GM23338 (cell line): ENCODE data around the gene ZNF365. TPM values are rescaled to one million over a fixed set of nuclear protein-coding genes. Genes with fewer than 3 reads are reported as not detected.

Experiments used
- ATAC-seq: fragments of 200-7000 bp; cut with Tn5 transposase; 3 replicates; pipeline ENCODE4 v1.9.1; 2020
- DNase-seq: peaks from one replicate; pipeline ENCODE4 v3.0.0-alpha.2; 2015; ENCODE audit warnings: low spot score
- H2AFZ ChIP-seq: fragments of 200-600 bp; sonication (generic); 2 replicates; pipeline ENCODE4 v1.8.0; 2016; ENCODE audit warnings: antibody characterized with exemption, mild to moderate bottlenecking, moderate library complexity
- H3F3A ChIP-seq: fragments of 200-600 bp; sonication (generic); replicated peaks from 2 replicates; pipeline ENCODE4 v1.8.0; 2017; ENCODE audit warnings: antibody characterized with exemption, mixed run types, low read depth
- H3K27ac ChIP-seq: fragments of 200-600 bp; sonication (generic); 2 replicates; pipeline ENCODE4 v1.6.1; 2016; ENCODE audit warnings: low read depth
- H3K27me3 ChIP-seq: fragments of 200-600 bp; sonication (generic); 2 replicates; pipeline ENCODE4 v1.8.0; 2016; ENCODE audit warnings: mild to moderate bottlenecking, mixed run types, moderate library complexity; ENCODE audit not compliant: insufficient read depth
- H3K36me3 ChIP-seq: fragments of 200-600 bp; sonication (generic); 2 replicates; pipeline ENCODE4 v1.8.0; 2016; ENCODE audit warnings: mild to moderate bottlenecking; ENCODE audit not compliant: insufficient read depth
- H3K4me1 ChIP-seq: fragments of 200-600 bp; sonication (generic); 2 replicates; pipeline ENCODE4 v1.8.0; 2016; ENCODE audit warnings: mild to moderate bottlenecking, moderate library complexity; ENCODE audit not compliant: insufficient read depth
- H3K4me2 ChIP-seq: fragments of 200-600 bp; sonication (generic); 2 replicates; pipeline ENCODE4 v1.7.1; 2017; ENCODE audit warnings: mixed run types
- H3K4me3 ChIP-seq: fragments of 200-600 bp; sonication (generic); 2 replicates; pipeline ENCODE4 v1.6.1; 2016; ENCODE audit warnings: mixed run types
- H3K79me2 ChIP-seq: fragments of 200-600 bp; sonication (generic); replicated peaks from 2 replicates; pipeline ENCODE4 v1.8.0; 2017; ENCODE audit warnings: mild to moderate bottlenecking; ENCODE audit not compliant: insufficient read depth
- H3K9me2 ChIP-seq: fragments of 200-600 bp; sonication (generic); 2 replicates; pipeline ENCODE4 v1.8.0; 2017; ENCODE audit not compliant: insufficient read depth
- H4K20me1 ChIP-seq: fragments of 200-600 bp; sonication (generic); replicated peaks from 2 replicates; pipeline ENCODE4 v1.8.0; 2017; ENCODE audit warnings: mild to moderate bottlenecking; ENCODE audit not compliant: insufficient read depth
- H3K27ac Mint-ChIP-seq: 2 replicates; pipeline ENCODE4 v1.8.0; 2020; ENCODE audit warnings: inconsistent platforms, mild to moderate bottlenecking, moderate library complexity, mixed read lengths
- H3K27me3 Mint-ChIP-seq: 3 replicates; pipeline ENCODE4 v1.8.0; 2022; ENCODE audit warnings: low read depth, mild to moderate bottlenecking, moderate library complexity, mixed read lengths, inconsistent platforms; ENCODE audit not compliant: insufficient read depth, poor library complexity
- H3K36me3 Mint-ChIP-seq: 3 replicates; pipeline ENCODE4 v1.8.0; 2021; ENCODE audit warnings: low read depth, mild to moderate bottlenecking, inconsistent platforms, moderate library complexity, mixed read lengths
- H3K4me1 Mint-ChIP-seq: 3 replicates; pipeline ENCODE4 v1.8.0; 2020; ENCODE audit warnings: mild to moderate bottlenecking, inconsistent platforms, mixed read lengths
- H3K4me3 Mint-ChIP-seq: 3 replicates; pipeline ENCODE4 v1.8.0; 2021; ENCODE audit warnings: moderate library complexity, mild to moderate bottlenecking, inconsistent platforms, mixed read lengths
- H3K9me3 Mint-ChIP-seq: 3 replicates; pipeline ENCODE4 v1.8.0; 2020; ENCODE audit warnings: moderate library complexity, mild to moderate bottlenecking, inconsistent platforms, mixed read lengths
- CREB1 ChIP-seq: fragments of 250-450 bp; sonication (Bioruptor Pico); IDR thresholded peaks from 2 replicates; pipeline ENCODE4 v1.5.0; 2020; ENCODE audit warnings: low read depth, mild to moderate bottlenecking, moderate library complexity
- CTCF ChIP-seq, 2 experiments: fragments of 200-600 bp in 1 of 2; sonication (generic) in 1 of 2; conservative IDR thresholded peaks; 2 replicates each; pipeline versions ENCODE4 v1.5.1 to v1.6.1; 2016 to 2017; ENCODE audit warnings: antibody characterized with exemption in 2 of 2, low read depth in 2 of 2, mild to moderate bottlenecking in 2 of 2, moderate library complexity in 1 of 2
- ETS1 ChIP-seq: IDR thresholded peaks from 2 replicates; pipeline ENCODE4 v1.6.1; 2016; ENCODE audit warnings: antibody characterized with exemption
- EZH2 ChIP-seq: fragments of 200-600 bp; sonication (generic); IDR thresholded peaks from one replicate; pipeline ENCODE4 v1.8.0; 2017; ENCODE audit warnings: antibody characterized with exemption, mild to moderate bottlenecking, low read depth; ENCODE audit not compliant: unreplicated experiment
- EZH2phosphoT487 ChIP-seq: fragments of 200-600 bp; sonication (generic); IDR thresholded peaks from one replicate; pipeline ENCODE4 v1.8.1; 2018; ENCODE audit warnings: antibody characterized with exemption; ENCODE audit not compliant: unreplicated experiment
- JUNB ChIP-seq: IDR thresholded peaks from one replicate; pipeline ENCODE4 v1.6.1; 2016; ENCODE audit warnings: antibody characterized with exemption; ENCODE audit not compliant: unreplicated experiment
- NANOG ChIP-seq: IDR thresholded peaks from 2 replicates; pipeline ENCODE4 v1.6.1; 2016; ENCODE audit warnings: antibody characterized with exemption, borderline replicate concordance
- POLR2AphosphoS5 ChIP-seq: IDR thresholded peaks from 2 replicates; pipeline ENCODE4 v1.6.1; 2016; ENCODE audit warnings: antibody characterized with exemption, low read depth
- REST ChIP-seq: IDR thresholded peaks from one replicate; pipeline ENCODE4 v1.6.1; 2018; ENCODE audit warnings: antibody characterized with exemption; ENCODE audit not compliant: unreplicated experiment
- STAT1 ChIP-seq: IDR thresholded peaks from one replicate; pipeline ENCODE4 v1.6.1; 2016; ENCODE audit warnings: antibody characterized with exemption; ENCODE audit not compliant: unreplicated experiment
- ZNF114 ChIP-seq: fragments of 250-450 bp; sonication (Bioruptor Pico); IDR thresholded peaks from 2 replicates; pipeline ENCODE4 v1.5.0; 2020; ENCODE audit warnings: mild to moderate bottlenecking, moderate library complexity
- ZNF331 ChIP-seq: fragments of 250-450 bp; sonication (Bioruptor Pico); IDR thresholded peaks from 2 replicates; pipeline ENCODE4 v1.5.0; 2020; ENCODE audit warnings: low read depth, mild to moderate bottlenecking, moderate library complexity
- ZNF462 ChIP-seq: fragments of 250-450 bp; sonication (Bioruptor Pico); IDR thresholded peaks from 2 replicates; pipeline ENCODE4 v1.5.0; 2020; ENCODE audit warnings: mild to moderate bottlenecking, moderate library complexity
- polyA plus RNA-seq: library from polyadenylated mRNA; unstranded; fragments of >200 nt; fragmentation: Nextera tagmentation; extraction: Ambion mirVana; gene quantifications from 2 replicates; pipeline ENCODE4 v1.2.1, GENCODE V29; 2016
- total RNA-seq: library from RNA; depleted of rRNA; stranded (reverse); fragments of >200 nt; shearing (Covaris generic); gene quantifications from 2 replicates; pipeline ENCODE4 v1.2.3, GENCODE V29; 2014

Gene ZNF365
- total and polyA plus RNA-seq, 2 experiments from 2014 or later, result 0.19 to 0.59 TPM

- Histone ChIP-seq H3F3A (no peaks in the 10 kb centered on the region), H2AFZ (no peak overlapping the region), H3K4me3 (no peak overlapping the region), H3K27ac (no peak overlapping the region), H3K27me3 (no peaks in the 10 kb centered on the region), H3K9me2 (no peaks in the 10 kb centered on the region), H3K4me2 (no peak overlapping the region), H4K20me1 (no peaks in the 10 kb centered on the region), H3K4me1 (peaks cover 4% of the 10 kb centered on the region; the same call in 1 of the 2 replicates), H3K79me2 (no peaks in the 10 kb centered on the region), H3K36me3 (no peaks in the 10 kb centered on the region)
- Mint-ChIP-seq H3K36me3 (no peaks in the 10 kb centered on the region), H3K4me3 (no peak overlapping the region), H3K27ac (no peak overlapping the region), H3K4me1 (peaks cover 8% of the 10 kb centered on the region), H3K9me3 (no peaks in the 10 kb centered on the region), H3K27me3 (no peaks in the 10 kb centered on the region)
- DNase-seq (no peak), ATAC-seq (no peak)
- TF ChIP-seq REST, result no peak
- no peak for TF ChIP-seq POLR2AphosphoS5
- TF ChIP-seq ZNF331 (CRISPR knock-in tag), result no peak
- no peak for TF ChIP-seq EZH2phosphoT487
- TF ChIP-seq CREB1, result no peak
- TF ChIP-seq ETS1, result no peak
- no peak for TF ChIP-seq NANOG
- no peak for TF ChIP-seq ZNF462
- no peak for TF ChIP-seq ZNF114 (CRISPR knock-in tag)
- TF ChIP-seq JUNB, result no peak
- no peak for TF ChIP-seq STAT1
- TF ChIP-seq CTCF (conservative IDR thresholded peaks at IDR 0.05; ENCODE audit: low read depth in 2 of 2), result no peak
- TF ChIP-seq EZH2, result no peak
These were observed 25.0 kb downstream of the ZNF365 start for GRCh38 chr10:62399211-62399610.
